WTC11 (cell line): ENCODE data around the gene RNPS1. TPM values are rescaled to one million over a fixed set of nuclear protein-coding genes. Genes with fewer than 3 reads are reported as not detected.
"Not testable (repeated sequence)": the region's sequence is repeated elsewhere in the genome, so short reads cannot be mapped to it uniquely, and the experiment has no call there.

Experiments used
- ATAC-seq: fragments of 200-7000 bp; cut with Tn5 transposase; 2 replicates; pipeline ENCODE4 v1.10.0; 2021; ENCODE audit warnings: mild to moderate bottlenecking, moderate library complexity
- CTCF ChIA-PET: fragments of 300-600 bp; sonication (Branson Sonifier 250); formaldehyde crosslinking; loops from one replicate; lab custom pipeline; 2021; ENCODE audit warnings: antibody characterized with exemption; lab: Charles Lee
- POLR2A ChIA-PET: fragments of 350-600 bp; sonication (Branson Sonifier 250); formaldehyde crosslinking; loops from one replicate; lab custom pipeline; 2021; ENCODE audit warnings: antibody characterized with exemption; lab: Charles Lee
- DNase-seq: peaks from one replicate; pipeline ENCODE4 v3.0.0; 2021; ENCODE audit warnings: low spot score
- H3K27ac Mint-ChIP-seq: 2 replicates; pipeline ENCODE4 v1.8.0; 2021; ENCODE audit warnings: mixed read lengths
- H3K27me3 Mint-ChIP-seq: 2 replicates; pipeline ENCODE4 v1.8.0; 2021; ENCODE audit warnings: low read depth, mild to moderate bottlenecking, moderate library complexity, mixed read lengths
- H3K36me3 Mint-ChIP-seq: 2 replicates; pipeline ENCODE4 v1.8.0; 2021; ENCODE audit warnings: mixed read lengths
- H3K4me1 Mint-ChIP-seq: 2 replicates; pipeline ENCODE4 v1.8.0; 2022; ENCODE audit warnings: mixed read lengths
- H3K4me3 Mint-ChIP-seq: 2 replicates; pipeline ENCODE4 v1.8.0; 2021; ENCODE audit warnings: mild to moderate bottlenecking, moderate library complexity, mixed read lengths
- H3K9me3 Mint-ChIP-seq: 2 replicates; pipeline ENCODE4 v1.8.0; 2021; ENCODE audit warnings: mixed read lengths
- CBFB ChIP-seq: sonication (generic); formaldehyde crosslinking; IDR thresholded peaks from 2 replicates; pipeline ENCODE4 v1.8.1; 2022; ENCODE audit warnings: mild to moderate bottlenecking, low read depth, missing genetic modification reagents
- FOXP1 ChIP-seq: sonication (generic); formaldehyde crosslinking; IDR thresholded peaks from 2 replicates; pipeline ENCODE4 v1.8.0; 2022; ENCODE audit warnings: missing genetic modification reagents, mild to moderate bottlenecking, moderate library complexity, borderline replicate concordance
- HMGXB4 ChIP-seq: sonication (generic); formaldehyde crosslinking; IDR thresholded peaks from 2 replicates; pipeline ENCODE4 v1.8.1; 2023; ENCODE audit warnings: mild to moderate bottlenecking, moderate library complexity, missing genetic modification reagents
- NR2C2 ChIP-seq: sonication (generic); formaldehyde crosslinking; IDR thresholded peaks from 2 replicates; pipeline ENCODE4 v1.8.0; 2022; ENCODE audit warnings: mild to moderate bottlenecking, missing genetic modification reagents
- NR3C1 ChIP-seq: sonication (generic); formaldehyde crosslinking; conservative IDR thresholded peaks from 2 replicates; pipeline ENCODE4 v1.8.1; 2023; ENCODE audit warnings: low read depth, mild to moderate bottlenecking, missing genetic modification reagents
- TCF7 ChIP-seq: sonication (generic); formaldehyde crosslinking; IDR thresholded peaks from 2 replicates; pipeline ENCODE4 v1.8.0; 2022; ENCODE audit warnings: mild to moderate bottlenecking, low read depth, missing genetic modification reagents, moderate library complexity
- TEAD1 ChIP-seq: sonication (generic); formaldehyde crosslinking; IDR thresholded peaks from 2 replicates; pipeline ENCODE4 v1.8.0; 2022; ENCODE audit warnings: mild to moderate bottlenecking, missing genetic modification reagents
- total RNA-seq: library from RNA; stranded (reverse); gene quantifications from 3 replicates; pipeline ENCODE4 v1.2.3, GENCODE V29; 2021
- TF ChIP-seq, protein P1 (sequence below): fragments of 250-450 bp; sonication (Bioruptor Pico); IDR thresholded peaks from 2 replicates; pipeline ENCODE4 v1.9.0; 2021; ENCODE audit warnings: mild to moderate bottlenecking
- TF ChIP-seq, protein P2 (sequence below): sonication (generic); formaldehyde crosslinking; IDR thresholded peaks from 2 replicates; pipeline ENCODE4 v1.8.0; 2023; ENCODE audit warnings: mild to moderate bottlenecking, missing genetic modification reagents

RNPS1 gene
- total RNA-seq, 1 experiment from 2014 or later, result 331 TPM

DNA sequence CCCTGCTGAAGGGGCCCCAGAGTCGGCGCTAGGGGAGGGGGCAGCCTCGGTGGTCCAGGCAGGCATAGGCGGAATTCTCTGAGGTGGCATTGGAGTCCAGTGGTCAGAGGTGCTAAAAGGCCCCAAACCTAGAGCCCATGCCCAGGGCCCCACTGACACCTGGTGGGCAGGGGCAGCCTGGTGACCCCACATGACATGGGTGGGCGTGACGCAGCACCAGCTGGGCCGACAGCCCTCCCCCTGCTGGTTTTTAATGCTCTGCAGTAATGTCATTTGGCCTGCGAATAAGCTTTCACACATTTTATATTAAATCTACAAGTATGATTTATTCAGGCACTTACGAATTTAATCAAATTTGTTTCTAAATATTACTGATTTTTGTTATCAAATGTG is 2.1 kb upstream of the RNPS1 start (continued):
- TF ChIP-seq TCF7 (no peak), TEAD1 (no peak)
- TF ChIP-seq, protein P1, sequence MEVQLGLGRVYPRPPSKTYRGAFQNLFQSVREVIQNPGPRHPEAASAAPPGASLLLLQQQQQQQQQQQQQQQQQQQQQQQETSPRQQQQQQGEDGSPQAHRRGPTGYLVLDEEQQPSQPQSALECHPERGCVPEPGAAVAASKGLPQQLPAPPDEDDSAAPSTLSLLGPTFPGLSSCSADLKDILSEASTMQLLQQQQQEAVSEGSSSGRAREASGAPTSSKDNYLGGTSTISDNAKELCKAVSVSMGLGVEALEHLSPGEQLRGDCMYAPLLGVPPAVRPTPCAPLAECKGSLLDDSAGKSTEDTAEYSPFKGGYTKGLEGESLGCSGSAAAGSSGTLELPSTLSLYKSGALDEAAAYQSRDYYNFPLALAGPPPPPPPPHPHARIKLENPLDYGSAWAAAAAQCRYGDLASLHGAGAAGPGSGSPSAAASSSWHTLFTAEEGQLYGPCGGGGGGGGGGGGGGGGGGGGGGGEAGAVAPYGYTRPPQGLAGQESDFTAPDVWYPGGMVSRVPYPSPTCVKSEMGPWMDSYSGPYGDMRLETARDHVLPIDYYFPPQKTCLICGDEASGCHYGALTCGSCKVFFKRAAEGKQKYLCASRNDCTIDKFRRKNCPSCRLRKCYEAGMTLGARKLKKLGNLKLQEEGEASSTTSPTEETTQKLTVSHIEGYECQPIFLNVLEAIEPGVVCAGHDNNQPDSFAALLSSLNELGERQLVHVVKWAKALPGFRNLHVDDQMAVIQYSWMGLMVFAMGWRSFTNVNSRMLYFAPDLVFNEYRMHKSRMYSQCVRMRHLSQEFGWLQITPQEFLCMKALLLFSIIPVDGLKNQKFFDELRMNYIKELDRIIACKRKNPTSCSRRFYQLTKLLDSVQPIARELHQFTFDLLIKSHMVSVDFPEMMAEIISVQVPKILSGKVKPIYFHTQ (CRISPR knock-in tag), result no peak

- peak; percentile 62; the same call in 1 of the 2 replicates for TF ChIP-seq NR2C2 (CRISPR knock-in tag)
- TF ChIP-seq CBFB, result peak; percentile 37; the same call in 1 of the 2 replicates
- TF ChIP-seq FOXP1 (CRISPR knock-in tag), result 0 out of 2 replicates have a peak, but pooled peaks have one; percentile 13
- TF ChIP-seq, protein P2, sequence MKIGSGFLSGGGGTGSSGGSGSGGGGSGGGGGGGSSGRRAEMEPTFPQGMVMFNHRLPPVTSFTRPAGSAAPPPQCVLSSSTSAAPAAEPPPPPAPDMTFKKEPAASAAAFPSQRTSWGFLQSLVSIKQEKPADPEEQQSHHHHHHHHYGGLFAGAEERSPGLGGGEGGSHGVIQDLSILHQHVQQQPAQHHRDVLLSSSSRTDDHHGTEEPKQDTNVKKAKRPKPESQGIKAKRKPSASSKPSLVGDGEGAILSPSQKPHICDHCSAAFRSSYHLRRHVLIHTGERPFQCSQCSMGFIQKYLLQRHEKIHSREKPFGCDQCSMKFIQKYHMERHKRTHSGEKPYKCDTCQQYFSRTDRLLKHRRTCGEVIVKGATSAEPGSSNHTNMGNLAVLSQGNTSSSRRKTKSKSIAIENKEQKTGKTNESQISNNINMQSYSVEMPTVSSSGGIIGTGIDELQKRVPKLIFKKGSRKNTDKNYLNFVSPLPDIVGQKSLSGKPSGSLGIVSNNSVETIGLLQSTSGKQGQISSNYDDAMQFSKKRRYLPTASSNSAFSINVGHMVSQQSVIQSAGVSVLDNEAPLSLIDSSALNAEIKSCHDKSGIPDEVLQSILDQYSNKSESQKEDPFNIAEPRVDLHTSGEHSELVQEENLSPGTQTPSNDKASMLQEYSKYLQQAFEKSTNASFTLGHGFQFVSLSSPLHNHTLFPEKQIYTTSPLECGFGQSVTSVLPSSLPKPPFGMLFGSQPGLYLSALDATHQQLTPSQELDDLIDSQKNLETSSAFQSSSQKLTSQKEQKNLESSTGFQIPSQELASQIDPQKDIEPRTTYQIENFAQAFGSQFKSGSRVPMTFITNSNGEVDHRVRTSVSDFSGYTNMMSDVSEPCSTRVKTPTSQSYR, result 0 out of 2 replicates have a peak, but pooled peaks have one; percentile 1
- TF ChIP-seq NR3C1 (CRISPR knock-in tag), result peak; percentile 77; the same call in 1 of the 2 replicates
- peak; percentile 49; the same call in 1 of the 2 replicates for TF ChIP-seq HMGXB4
- POLR2A ChIA-PET, result interaction anchor here (1.0 kb wide), 1 partner anchor 16 kb away, joined by 3 read pairs; the partner anchor contains the start of gene ECI1
- H3K4me3 Mint-ChIP-seq, result peak overlapping the region; percentile 90
- H3K4me1 Mint-ChIP-seq, result peaks cover 31% of the 10 kb centered on the region
- DNase-seq (peak; percentile 36), ATAC-seq (peak; percentile 40)
- H3K9me3 Mint-ChIP-seq, CTCF ChIA-PET, H3K27me3 Mint-ChIP-seq: not testable (repeated sequence)
- peaks cover 39% of the 10 kb centered on the region for H3K36me3 Mint-ChIP-seq
- H3K27ac Mint-ChIP-seq, result peak overlapping the region; percentile 99
Observed at GRCh38 chr16:2267505-2267912, 417 bp downstream of the RNPS1 start.

DNA sequence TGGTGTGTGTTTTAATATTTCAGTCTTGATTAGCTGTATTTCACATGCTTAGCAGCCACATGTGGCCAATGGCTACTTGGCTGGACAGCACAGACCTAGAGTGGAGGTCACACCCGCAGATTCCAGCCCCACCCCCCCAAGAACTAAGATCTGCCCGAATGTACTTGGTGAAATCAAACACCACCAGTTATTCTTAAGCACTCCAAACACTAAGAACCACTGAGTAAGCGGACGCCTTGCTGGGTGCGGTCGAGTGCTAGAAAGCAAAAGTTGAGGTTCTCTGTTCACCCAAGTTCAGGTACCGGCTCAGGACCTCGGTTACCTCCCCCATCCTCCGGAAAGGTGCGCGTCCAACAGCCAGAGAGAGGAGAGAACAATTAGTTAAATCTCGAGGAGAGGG is 1.0 kb downstream of the RNPS1 start:
- Mint-ChIP-seq H3K4me1 (peaks cover 31% of the 10 kb centered on the region), H3K36me3 (peaks cover 46% of the 10 kb centered on the region), H3K4me3 (peak overlapping the region; percentile 90), H3K27ac (peak overlapping the region; percentile 91)
- ATAC-seq, CTCF ChIA-PET, H3K27me3 Mint-ChIP-seq, H3K9me3 Mint-ChIP-seq, DNase-seq: not testable (repeated sequence)
- POLR2A ChIA-PET, result interaction anchor here (1.0 kb wide), 1 partner anchor 15 kb away, joined by 3 read pairs; the partner anchor contains the start of gene ECI1

- ChIA-PET CTCF (interaction anchor here (1.1 to 1.8 kb wide), 3 partner anchors 11 to 238 kb away, joined by 3 to 12 read pairs (median 3); partner anchors contain the start of gene ECI1), POLR2A (interaction anchor here (0.6 to 2.4 kb wide), 4 partner anchors 9 to 37 kb away, joined by 4 to 12 read pairs (median 4); partner anchors contain the start of genes DNASE1L2 and ECI1)
- H3K27me3 Mint-ChIP-seq, ATAC-seq, DNase-seq, H3K9me3 Mint-ChIP-seq, H3K4me3 Mint-ChIP-seq, H3K27ac Mint-ChIP-seq: not testable (repeated sequence)
- Mint-ChIP-seq H3K4me1 (peaks cover 24% of the 10 kb centered on the region), H3K36me3 (peaks cover 83% of the 10 kb centered on the region)
Observed at GRCh38 chr16:2263026-2263425, 4.9 kb downstream of the RNPS1 start.
